Measurements from ENCODE around the gene RAB21.

Gene RAB21

GRCh38 chr12:71763677-71764379, 9.2 kb downstream of the RAB21 start:
- no peak for TF ChIP-seq CTCF (IDR thresholded peaks at IDR 0.05)
- Histone ChIP-seq H3K27ac (peak overlapping the region in 1 of 2 donors; percentile 22), H3K4me3 (no peak overlapping the region)
- DNase-seq (ENCODE audit: low spot score): no peak

GRCh38 chr12:71764587-71765321, 10.1 kb downstream of the RAB21 start:
- no peak for DNase-seq (ENCODE audit: low spot score)
- no peak for TF ChIP-seq CTCF (IDR thresholded peaks at IDR 0.05)
- Histone ChIP-seq H3K27ac (no peak overlapping the region), H3K4me3 (no peak overlapping the region)

- no peak for TF ChIP-seq CTCF (IDR thresholded peaks at IDR 0.05)
These were observed 11.5 kb downstream of the RAB21 start for GRCh38 chr12:71766202-71766601.

GRCh38 chr12:71767183-71767582, 12.5 kb downstream of the RAB21 start:
- TF ChIP-seq CTCF (IDR thresholded peaks at IDR 0.05): no peak

More at GRCh38 chr12:71766202-71766601, 11.5 kb downstream of the RAB21 start:
- DNase-seq (ENCODE audit: low spot score): no peak
- Histone ChIP-seq H3K27ac (no peak overlapping the region), H3K4me3 (no peak overlapping the region)

GRCh38 chr12:71768900-71769299, 14.2 kb downstream of the RAB21 start:
- Histone ChIP-seq H3K27ac (no peak overlapping the region), H3K4me3 (no peak overlapping the region)
- no peak for DNase-seq (ENCODE audit: low spot score)
- no peak for TF ChIP-seq CTCF (IDR thresholded peaks at IDR 0.05)

More at GRCh38 chr12:71767183-71767582, 12.5 kb downstream of the RAB21 start:
- DNase-seq (ENCODE audit: low spot score): no peak
- Histone ChIP-seq H3K4me3 (no peak overlapping the region), H3K27ac (no peak overlapping the region)

- H3K4me3 ChIP-seq: no peak overlapping the region
- no peak for TF ChIP-seq CTCF (IDR thresholded peaks at IDR 0.05)
- no peak overlapping the region for H3K27ac ChIP-seq
- DNase-seq (ENCODE audit: low spot score): no peak
These were observed 16.4 kb downstream of the RAB21 start for GRCh38 chr12:71771069-71771468.

- no peak overlapping the region for H3K4me3 ChIP-seq
- no peak for TF ChIP-seq CTCF (IDR thresholded peaks at IDR 0.05)
- DNase-seq (ENCODE audit: low spot score): no peak
- no peak overlapping the region for H3K27ac ChIP-seq
These were observed 18.1 kb downstream of the RAB21 start for GRCh38 chr12:71772735-71773134.
